CD14-positive monocyte (primary cell): ENCODE results near the gene USP53. TPM values are rescaled to one million over a fixed set of nuclear protein-coding genes. Genes with fewer than 3 reads are reported as not detected.

ENCODE experiments used
- DNase-seq, 3 donors: peaks; one replicate each; pipeline ENCODE4 v3.0.0-alpha.2; 2011 to 2022
- H2AFZ ChIP-seq: 2 replicates; pipeline ENCODE4 v1.6.0; 2012; ENCODE audit warnings: mild to moderate bottlenecking, low read depth, low read length, inconsistent platforms; ENCODE audit not compliant: insufficient read depth, poor library complexity, severe bottlenecking
- H3K27ac ChIP-seq, 2 donors: 1 replicate in 1 of 2; 2 replicates in 1 of 2; pipeline ENCODE4 v1.5.1; 2012 to 2013; ENCODE audit warnings: low read length in 2 of 2, control low read depth in 1 of 2, inconsistent platforms in 1 of 2, low read depth in 1 of 2, mild to moderate bottlenecking in 1 of 2
- H3K27me3 ChIP-seq, 2 donors: one replicate each; pipeline versions ENCODE4 v1.6.0 to v1.6.1; 2011 to 2013; ENCODE audit warnings: low read length in 2 of 2; ENCODE audit not compliant: control insufficient read depth in 2 of 2, insufficient read depth in 2 of 2
- H3K36me3 ChIP-seq, 2 donors: replicated peaks in 1 of 2; 1 replicate in 1 of 2; 2 replicates in 1 of 2; pipeline versions ENCODE4 v1.5.1 to v1.6.1; 2012 to 2013; ENCODE audit warnings: low read length in 2 of 2, control low read depth in 1 of 2, inconsistent platforms in 1 of 2, mild to moderate bottlenecking in 1 of 2; ENCODE audit not compliant: insufficient read depth in 2 of 2, control insufficient read depth in 1 of 2
- H3K4me1 ChIP-seq, 2 donors: 1 replicate in 1 of 2; 2 replicates in 1 of 2; pipeline versions ENCODE4 v1.5.1 to v1.6.1; 2012 to 2013; ENCODE audit warnings: low read length in 2 of 2, control low read depth in 1 of 2, inconsistent platforms in 1 of 2, mild to moderate bottlenecking in 1 of 2, moderate library complexity in 1 of 2; ENCODE audit not compliant: insufficient read depth in 2 of 2, control insufficient read depth in 1 of 2
- H3K4me2 ChIP-seq: replicated peaks from 2 replicates; pipeline ENCODE3; 2012; ENCODE audit warnings: low read length, moderate library complexity, mild to moderate bottlenecking; ENCODE audit not compliant: poor library complexity, severe bottlenecking; ENCODE audit errors: extremely low read depth
- H3K4me3 ChIP-seq, 3 experiments: fragments of 200-600 bp in 1 of 3; sonication (generic) in 1 of 3; replicated peaks in 1 of 3; 1 replicate in 2 of 3; 2 replicates in 1 of 3; pipeline ENCODE4 v1.5.1; 2011 to 2013; ENCODE audit warnings: low read length in 3 of 3, mild to moderate bottlenecking in 3 of 3, control low read depth in 2 of 3, low read depth in 2 of 3, inconsistent platforms in 1 of 3, moderate library complexity in 1 of 3
- H3K79me2 ChIP-seq: 2 replicates; pipeline ENCODE4 v1.6.0; 2012; ENCODE audit warnings: mild to moderate bottlenecking, control low read depth, inconsistent platforms, low read length, moderate library complexity; ENCODE audit not compliant: insufficient read depth
- H3K9ac ChIP-seq: 2 replicates; pipeline ENCODE4 v1.6.0; 2017; ENCODE audit warnings: low read length, mild to moderate bottlenecking; ENCODE audit not compliant: insufficient read depth, poor library complexity, severe bottlenecking
- H3K9me3 ChIP-seq, 2 donors: replicated peaks in 1 of 2; 1 replicate in 1 of 2; 2 replicates in 1 of 2; pipeline versions ENCODE4 v1.5.1 to v1.6.1; 2012 to 2013; ENCODE audit warnings: low read length in 2 of 2, control low read depth in 1 of 2; ENCODE audit not compliant: control insufficient read depth in 1 of 2, insufficient read depth in 1 of 2
- H4K20me1 ChIP-seq: 2 replicates; pipeline ENCODE4 v1.6.0; 2012; ENCODE audit warnings: mild to moderate bottlenecking, low read length, control low read depth, moderate library complexity; ENCODE audit not compliant: insufficient read depth
- H3K27ac Mint-ChIP-seq, 7 donors: one replicate each; pipeline ENCODE4 v1.8.0; 2020; ENCODE audit warnings: mild to moderate bottlenecking in 7 of 7, mixed read lengths in 7 of 7, moderate library complexity in 6 of 7, inconsistent platforms in 2 of 7
- H3K27me3 Mint-ChIP-seq, 3 donors: one replicate each; pipeline ENCODE4 v1.8.0; 2021 to 2022; ENCODE audit warnings: low read depth in 3 of 3, mild to moderate bottlenecking in 3 of 3, mixed read lengths in 3 of 3, moderate library complexity in 3 of 3, inconsistent platforms in 1 of 3
- H3K36me3 Mint-ChIP-seq, 2 donors: one replicate each; pipeline ENCODE4 v1.8.0; 2020; ENCODE audit warnings: mixed read lengths in 2 of 2, inconsistent platforms in 1 of 2, mild to moderate bottlenecking in 1 of 2
- H3K4me1 Mint-ChIP-seq: one replicate; pipeline ENCODE4 v1.8.0; 2020; ENCODE audit warnings: mild to moderate bottlenecking, mixed read lengths
- H3K4me3 Mint-ChIP-seq, 2 donors: one replicate each; pipeline ENCODE4 v1.8.0; 2020; ENCODE audit warnings: mild to moderate bottlenecking in 2 of 2, mixed read lengths in 2 of 2, moderate library complexity in 1 of 2
- H3K9me3 Mint-ChIP-seq, 7 donors: one replicate each; pipeline ENCODE4 v1.8.0; 2020 to 2022; ENCODE audit warnings: mixed read lengths in 7 of 7, mild to moderate bottlenecking in 6 of 7, moderate library complexity in 6 of 7, inconsistent platforms in 2 of 7
- WGBS: methylation state at CpG from one replicate; pipeline ENCODE4 v1.1.5; 2013; ENCODE audit warnings: missing lambda C conversion rate; ENCODE audit not compliant: insufficient coverage; 5-methylcytosine and 5-hydroxymethylcytosine counted together
- intact Hi-C, 2 donors: fragments of 100-400 bp; cut with micrococcal nuclease; formaldehyde crosslinking; loops; one replicate each; pipeline versions ENCODE4 v1.15.0 to v1.15.1; 2023
- polyA plus RNA-seq, 3 donors: library from polyadenylated mRNA; depleted of rRNA in 1 of 3; unstranded in 2 of 3; stranded (reverse) in 1 of 3; fragments of 300-500 nt in 2 of 3; fragments of >200 nt in 1 of 3; fragmentation: Illumina TruSeq in 2 of 3; gene quantifications; 1 replicate in 2 of 3; 2 replicates in 1 of 3; pipeline ENCODE4 v1.2.3, GENCODE V29; 2012 to 2021
- TF ChIP-seq, protein P1 (sequence below): fragments of 200-600 bp; IDR thresholded peaks from one replicate; pipeline ENCODE4 v1.8.0; 2022; ENCODE audit warnings: antibody characterized with exemption, mild to moderate bottlenecking

USP53 gene
- polyA plus RNA-seq, 3 donors, result 0.11 to 0.44 (median 0.22) TPM

DNA sequence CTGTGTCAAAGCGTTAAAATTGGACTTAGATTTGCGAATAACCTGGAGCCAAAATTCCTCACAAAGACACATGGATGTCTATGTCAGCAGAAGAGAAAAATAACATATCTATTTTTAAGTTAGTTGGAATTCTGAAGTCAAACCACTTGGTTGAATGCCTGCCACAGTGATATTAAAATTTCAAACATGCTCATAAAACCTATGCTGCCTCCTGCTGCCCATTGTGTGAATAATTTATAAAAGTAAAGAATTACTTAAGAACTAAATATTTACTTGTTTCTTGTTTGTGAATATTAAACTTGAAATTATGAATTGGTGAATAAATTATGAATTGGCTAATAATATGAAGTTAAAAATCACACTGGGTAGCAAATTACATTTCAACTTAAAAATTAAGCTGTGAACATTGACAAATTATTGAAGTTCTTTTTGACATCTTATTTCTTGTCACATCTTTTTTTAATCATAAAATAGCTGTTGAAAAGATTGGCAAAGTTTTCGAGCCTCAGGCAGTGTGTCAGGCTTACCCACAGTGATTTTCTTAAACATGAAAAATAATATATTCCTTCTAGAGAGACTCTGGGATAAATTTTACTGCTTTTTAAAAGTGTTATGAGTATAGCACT is 74.0 kb downstream of the USP53 start:
- Mint-ChIP-seq H3K27ac (no peak overlapping the region), H3K27me3 (peaks cover 0 to 1% (median 0%) of the 10 kb centered on the region in 3 donors), H3K4me1 (peaks cover 10% of the 10 kb centered on the region), H3K36me3 (no peaks in the 10 kb centered on the region), H3K9me3 (no peaks in the 10 kb centered on the region), H3K4me3 (no peak overlapping the region)
- Histone ChIP-seq H3K9ac (no peak overlapping the region), H2AFZ (no peak overlapping the region), H3K27me3 (no peaks in the 10 kb centered on the region), H4K20me1 (no peaks in the 10 kb centered on the region), H3K4me3 (no peak overlapping the region), H3K9me3 (no peaks in the 10 kb centered on the region), H3K27ac (no peak overlapping the region), H3K4me1 (no peaks in the 10 kb centered on the region), H3K4me2 (no peak overlapping the region), H3K36me3 (no peaks in the 10 kb centered on the region), H3K79me2 (no peaks in the 10 kb centered on the region)
- no CpG with 5 or more reads among the region's 3 CpGs for WGBS
- TF ChIP-seq, protein P1, sequence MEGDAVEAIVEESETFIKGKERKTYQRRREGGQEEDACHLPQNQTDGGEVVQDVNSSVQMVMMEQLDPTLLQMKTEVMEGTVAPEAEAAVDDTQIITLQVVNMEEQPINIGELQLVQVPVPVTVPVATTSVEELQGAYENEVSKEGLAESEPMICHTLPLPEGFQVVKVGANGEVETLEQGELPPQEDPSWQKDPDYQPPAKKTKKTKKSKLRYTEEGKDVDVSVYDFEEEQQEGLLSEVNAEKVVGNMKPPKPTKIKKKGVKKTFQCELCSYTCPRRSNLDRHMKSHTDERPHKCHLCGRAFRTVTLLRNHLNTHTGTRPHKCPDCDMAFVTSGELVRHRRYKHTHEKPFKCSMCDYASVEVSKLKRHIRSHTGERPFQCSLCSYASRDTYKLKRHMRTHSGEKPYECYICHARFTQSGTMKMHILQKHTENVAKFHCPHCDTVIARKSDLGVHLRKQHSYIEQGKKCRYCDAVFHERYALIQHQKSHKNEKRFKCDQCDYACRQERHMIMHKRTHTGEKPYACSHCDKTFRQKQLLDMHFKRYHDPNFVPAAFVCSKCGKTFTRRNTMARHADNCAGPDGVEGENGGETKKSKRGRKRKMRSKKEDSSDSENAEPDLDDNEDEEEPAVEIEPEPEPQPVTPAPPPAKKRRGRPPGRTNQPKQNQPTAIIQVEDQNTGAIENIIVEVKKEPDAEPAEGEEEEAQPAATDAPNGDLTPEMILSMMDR, result peak; percentile 90
- peak; percentile 35 to 55 (median 52) for DNase-seq
- intact Hi-C loops, result loop anchor here (5.0 kb wide), 2 partner anchors 244 to 304 kb away; no protein-coding TSS in a partner anchor

DNA sequence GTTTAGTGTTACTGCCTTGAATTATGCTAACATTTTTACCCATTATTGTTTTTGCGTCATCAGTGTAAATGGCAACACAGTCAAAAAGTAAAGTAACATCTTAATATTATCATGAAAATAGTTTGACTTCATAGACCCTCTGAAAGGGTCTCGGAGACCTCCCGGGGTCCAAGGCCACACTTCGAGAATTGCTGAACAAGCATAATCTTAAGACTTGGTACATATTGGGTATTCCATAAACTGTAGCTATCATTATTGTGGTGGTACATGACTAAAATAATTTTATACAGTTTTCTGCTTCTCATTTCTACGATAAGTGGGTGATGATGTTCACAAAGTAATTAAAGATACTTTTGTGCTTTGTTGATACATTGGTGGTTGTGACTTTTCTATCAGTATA is 76.8 kb downstream of the USP53 start:
- H3K27me3 ChIP-seq, result no peaks in the 10 kb centered on the region
- no peak for DNase-seq
- no peaks in the 10 kb centered on the region for H4K20me1 ChIP-seq
- H3K27ac ChIP-seq, result no peak overlapping the region
- H3K27ac Mint-ChIP-seq, result no peak overlapping the region
- H3K9ac ChIP-seq, result no peak overlapping the region
- H3K27me3 Mint-ChIP-seq, result no peaks in the 10 kb centered on the region
- H3K4me1 Mint-ChIP-seq, result peaks cover 6% of the 10 kb centered on the region
- no peaks in the 10 kb centered on the region for H3K9me3 ChIP-seq
- H2AFZ ChIP-seq, result no peak overlapping the region
- no peaks in the 10 kb centered on the region for H3K36me3 ChIP-seq
- H3K9me3 Mint-ChIP-seq, result no peaks in the 10 kb centered on the region
- intact Hi-C loops, result loop anchor here (5.0 kb wide), 2 partner anchors 247 to 307 kb away; no protein-coding TSS in a partner anchor
- no CpG with 5 or more reads among the region's 5 CpGs for WGBS
- no peaks in the 10 kb centered on the region for H3K4me1 ChIP-seq
- no peak overlapping the region for H3K4me3 ChIP-seq
- no peak overlapping the region for H3K4me3 Mint-ChIP-seq
- no peaks in the 10 kb centered on the region for H3K79me2 ChIP-seq
- TF ChIP-seq, protein P1, result no peak
- no peak overlapping the region for H3K4me2 ChIP-seq
- no peaks in the 10 kb centered on the region for H3K36me3 Mint-ChIP-seq
